IPS DF 4.7 (cell line): ENCODE results near the gene BACH2.
"Not testable (repeated sequence)": the region's sequence is repeated elsewhere in the genome, so short reads cannot be mapped to it uniquely, and the experiment has no call there.

Experiments used
- DNase-seq: peaks from one replicate; pipeline ENCODE4 v3.0.0-alpha.2; 2013; ENCODE audit warnings: low spot score; ENCODE audit errors: extremely low read depth

Gene BACH2

GRCh38 chr6:90214966-90215365 is 81.7 kb downstream of the BACH2 start:
- DNase-seq: no peak

- DNase-seq: no peak
These were observed 82.2 kb downstream of the BACH2 start for GRCh38 chr6:90214461-90214860.

GRCh38 chr6:90212274-90212673 is 84.4 kb downstream of the BACH2 start:
- DNase-seq: no peak

GRCh38 chr6:90209527-90209926 is 87.1 kb downstream of the BACH2 start:
- no peak for DNase-seq

GRCh38 chr6:90208690-90209089 is 88.0 kb downstream of the BACH2 start:
- DNase-seq: not testable (repeated sequence)

- DNase-seq: no peak
These were observed 92.2 kb downstream of the BACH2 start for GRCh38 chr6:90204327-90205056.

GRCh38 chr6:90203672-90204071 is 93.0 kb downstream of the BACH2 start:
- DNase-seq: no peak

- no peak for DNase-seq
These were observed 94.5 kb downstream of the BACH2 start for GRCh38 chr6:90202156-90202555.

- no peak for DNase-seq
These were observed 96.7 kb downstream of the BACH2 start for GRCh38 chr6:90199900-90200299.

GRCh38 chr6:90198758-90199425 is 97.8 kb downstream of the BACH2 start:
- no peak for DNase-seq

- no peak for DNase-seq
These were observed 98.7 kb downstream of the BACH2 start for GRCh38 chr6:90197854-90198496.

- no peak for DNase-seq
These were observed 101.4 kb downstream of the BACH2 start for GRCh38 chr6:90195094-90195829.

- DNase-seq: no peak
These were observed 102.2 kb downstream of the BACH2 start for GRCh38 chr6:90194371-90194841.

- DNase-seq: no peak
These were observed 103.3 kb downstream of the BACH2 start for GRCh38 chr6:90193359-90193758.

GRCh38 chr6:90192857-90193256 is 103.8 kb downstream of the BACH2 start:
- no peak for DNase-seq

GRCh38 chr6:90190752-90191395 is 105.8 kb downstream of the BACH2 start:
- DNase-seq: no peak

- no peak for DNase-seq
These were observed 106.5 kb downstream of the BACH2 start for GRCh38 chr6:90190131-90190530.

GRCh38 chr6:90187437-90188121 is 109.1 kb downstream of the BACH2 start:
- no peak for DNase-seq

- no peak for DNase-seq
These were observed 109.8 kb downstream of the BACH2 start for GRCh38 chr6:90186637-90187371.

GRCh38 chr6:90186026-90186425 is 110.6 kb downstream of the BACH2 start:
- DNase-seq: no peak
